ENCODE data around the gene PDLIM4.

PDLIM4 gene

DNA sequence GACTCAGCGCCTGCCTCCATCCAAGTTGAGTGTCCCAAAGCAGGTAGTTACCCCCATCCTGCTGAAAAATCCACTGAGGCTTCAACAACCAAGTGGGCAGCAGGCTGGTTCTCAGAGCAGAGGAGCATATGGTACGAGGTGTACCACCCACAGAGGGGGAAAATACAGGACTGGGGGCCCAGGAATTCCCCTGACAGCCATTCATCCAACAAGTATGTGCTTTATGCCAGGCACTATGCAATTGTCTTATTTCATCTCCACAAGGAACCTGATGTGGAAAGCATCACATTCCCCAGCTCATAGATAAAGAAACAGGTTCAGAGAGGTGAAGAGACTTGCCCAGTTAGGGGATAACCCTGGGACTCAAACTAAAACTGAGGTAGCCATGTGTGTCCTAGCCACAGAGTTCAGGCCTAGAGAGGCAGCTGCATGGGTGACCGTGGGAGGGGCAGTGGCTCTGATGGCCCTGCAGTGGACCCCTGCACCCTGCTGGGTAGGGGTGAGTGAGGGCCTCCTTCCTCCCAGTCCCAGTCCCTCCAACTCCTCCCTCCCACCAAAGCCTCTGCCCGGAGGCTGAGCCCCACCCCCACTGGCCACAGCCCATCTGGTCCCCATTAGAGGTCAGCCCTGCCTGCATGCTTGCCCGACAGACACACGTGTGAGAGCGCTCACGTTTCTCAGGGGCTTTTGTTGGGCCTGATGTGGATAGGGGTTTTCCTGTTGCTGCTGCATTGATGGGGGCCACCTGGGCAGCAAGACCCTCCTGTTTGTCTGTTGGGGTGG, 11.5 kb downstream of the PDLIM4 start:
- DNase-seq = no peak

DNA sequence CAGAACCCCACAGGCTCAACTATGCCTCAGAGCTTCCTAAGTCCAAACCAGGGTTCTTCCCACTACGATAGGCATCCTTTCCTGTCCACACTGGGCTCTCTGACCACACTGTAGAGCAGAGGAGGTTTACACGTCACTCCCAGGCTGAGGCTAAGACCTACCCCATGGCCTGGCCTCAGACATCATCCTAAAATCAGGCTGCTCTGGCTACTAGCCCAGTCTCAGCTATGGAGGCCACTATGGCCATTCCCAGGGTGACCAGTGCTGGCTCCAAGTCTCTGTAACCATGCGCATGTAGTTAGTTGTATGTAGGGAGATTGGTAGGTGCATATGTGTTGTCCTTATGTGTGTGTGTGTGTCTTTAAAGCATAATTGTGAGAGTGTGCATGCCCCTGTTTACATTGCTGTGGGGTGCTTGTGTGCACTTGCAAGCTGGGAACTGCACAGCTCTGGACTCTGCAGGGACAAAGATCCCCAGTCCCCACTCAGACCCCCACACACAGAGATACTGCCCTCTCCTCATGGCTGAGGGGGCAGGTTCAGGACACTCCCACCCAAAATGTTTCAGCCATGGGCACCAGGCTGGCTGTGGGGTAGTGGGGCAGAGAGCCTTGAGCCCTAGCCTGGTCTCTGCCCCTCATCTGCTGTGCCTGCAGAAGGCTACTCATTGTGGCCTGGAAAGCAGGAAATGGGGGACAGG, 12.3 kb downstream of the PDLIM4 start:
- no peak for DNase-seq

DNA sequence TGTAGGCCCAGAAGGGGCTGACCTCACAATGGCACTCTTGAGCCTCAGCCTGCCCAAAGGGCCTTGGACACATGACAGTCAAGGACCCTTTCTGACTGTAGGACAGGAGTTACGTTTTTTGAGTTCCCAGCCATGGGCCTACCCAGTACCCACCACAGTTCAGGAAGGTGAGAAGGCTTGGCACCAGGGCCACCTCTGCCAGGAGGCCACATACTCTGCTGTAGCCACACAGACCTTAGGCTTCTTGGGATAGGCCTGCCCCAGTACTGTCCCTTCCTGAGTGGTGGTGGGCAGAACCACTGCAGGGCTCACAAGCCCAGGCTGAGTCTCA, 12.8 kb downstream of the PDLIM4 start:
- no peak for DNase-seq

DNA sequence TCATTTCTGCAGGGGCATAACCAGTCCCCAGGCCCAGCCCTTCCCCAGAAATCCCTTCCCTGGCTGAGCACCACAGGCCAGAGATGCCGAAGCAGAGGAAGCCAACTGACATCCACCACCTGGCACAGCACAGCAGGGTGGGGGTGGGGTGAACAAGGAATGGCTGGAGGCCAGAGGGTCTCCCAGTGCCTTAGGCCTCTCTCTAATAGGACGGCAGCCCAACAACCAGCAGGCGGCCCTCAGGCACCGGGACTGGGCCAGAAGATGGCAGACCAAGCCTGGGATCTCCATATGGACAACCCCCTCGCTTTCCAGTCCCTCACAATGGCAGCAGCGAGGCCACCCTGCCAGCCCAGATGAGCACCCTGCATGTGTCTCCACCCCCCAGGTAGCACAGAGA, 13.2 kb downstream of the PDLIM4 start:
- DNase-seq = no peak

DNA sequence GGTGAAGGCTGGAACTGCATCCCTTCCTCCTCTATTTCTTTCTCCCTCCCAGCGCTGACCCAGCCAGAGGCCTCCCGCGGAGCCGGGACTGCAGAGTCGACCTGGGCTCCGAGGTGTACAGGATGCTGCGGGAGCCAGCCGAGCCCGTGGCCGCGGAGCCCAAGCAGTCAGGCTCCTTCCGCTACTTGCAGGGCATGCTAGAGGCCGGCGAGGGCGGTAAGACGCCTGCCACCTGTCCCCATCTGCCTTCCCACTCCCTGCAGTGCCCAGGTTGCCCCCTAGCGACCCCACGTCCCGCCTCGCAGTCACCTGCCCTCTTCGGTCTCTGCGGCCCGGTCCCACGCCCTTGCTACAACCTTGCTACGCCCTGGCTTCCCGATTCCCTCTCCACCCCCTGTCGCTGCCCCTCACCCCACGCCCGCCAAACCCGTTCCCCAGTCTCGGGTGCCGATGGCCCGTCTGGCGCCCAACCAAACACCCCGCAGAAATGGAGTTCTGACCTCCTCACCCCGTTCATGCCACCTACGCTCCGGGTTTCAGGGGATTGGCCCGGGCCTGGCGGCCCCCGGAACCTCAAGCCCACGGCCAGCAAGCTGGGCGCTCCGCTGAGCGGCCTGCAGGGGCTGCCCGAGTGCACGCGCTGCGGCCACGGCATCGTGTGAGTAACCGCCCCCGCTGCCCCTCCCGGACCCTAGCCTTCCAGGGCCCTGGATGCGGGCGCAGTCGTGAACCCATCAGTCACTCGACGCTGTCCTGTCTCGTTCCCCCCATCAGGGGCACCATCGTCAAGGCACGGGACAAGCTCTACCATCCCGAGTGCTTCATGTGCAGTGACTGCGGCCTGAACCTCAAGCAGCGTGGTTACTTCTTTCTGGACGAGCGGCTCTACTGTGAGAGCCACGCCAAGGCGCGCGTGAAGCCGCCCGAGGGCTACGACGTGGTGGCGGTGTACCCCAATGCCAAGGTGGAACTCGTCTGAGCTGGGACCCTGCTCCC, 14.1 kb downstream of the PDLIM4 start:
- DNase-seq = peak; percentile 17

DNA sequence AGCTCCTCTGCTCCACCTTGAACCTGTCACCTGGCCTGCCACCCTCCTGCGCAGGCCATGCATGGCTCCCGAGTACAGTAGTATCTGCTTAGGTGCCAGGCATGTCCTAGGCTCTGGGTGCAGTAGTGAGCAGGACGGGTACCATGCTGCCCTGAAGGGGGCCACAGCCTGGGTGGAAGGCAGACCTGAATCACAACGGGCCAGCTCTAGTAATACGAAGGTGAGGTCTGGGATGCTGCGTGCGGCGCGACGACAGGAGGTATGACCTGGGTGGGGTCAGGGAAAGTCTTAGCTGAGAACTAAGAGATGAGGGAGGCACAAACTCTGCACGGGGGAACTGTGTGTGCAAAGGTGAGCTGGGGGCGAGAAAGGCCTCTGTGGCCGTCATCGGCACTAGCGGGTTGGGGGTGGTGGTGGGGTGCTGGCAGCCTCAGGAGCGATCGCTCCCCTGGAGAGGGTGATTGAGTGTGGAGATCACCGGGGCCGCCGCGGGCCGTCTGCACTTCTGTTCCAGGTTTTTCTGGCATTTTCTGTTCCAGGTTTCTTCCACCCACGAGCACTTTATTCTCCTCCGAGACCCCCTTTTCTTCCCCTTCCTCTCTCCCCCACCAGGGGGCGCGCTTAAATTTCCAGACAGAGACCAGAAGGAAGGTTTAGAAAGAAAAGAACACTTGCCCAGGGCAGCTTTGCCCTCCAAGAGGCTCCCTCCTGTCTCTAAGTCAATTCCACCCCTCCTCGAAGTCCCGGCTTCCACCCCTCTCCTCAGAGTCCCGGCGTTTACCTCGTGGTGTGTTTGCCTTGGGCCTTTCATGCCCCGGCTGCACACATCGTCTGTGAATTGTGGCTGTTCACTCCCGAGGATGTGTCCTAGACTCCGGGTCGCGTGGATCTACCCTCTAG, 15.1 kb downstream of the PDLIM4 start:
- peak; percentile 72 for DNase-seq

DNA sequence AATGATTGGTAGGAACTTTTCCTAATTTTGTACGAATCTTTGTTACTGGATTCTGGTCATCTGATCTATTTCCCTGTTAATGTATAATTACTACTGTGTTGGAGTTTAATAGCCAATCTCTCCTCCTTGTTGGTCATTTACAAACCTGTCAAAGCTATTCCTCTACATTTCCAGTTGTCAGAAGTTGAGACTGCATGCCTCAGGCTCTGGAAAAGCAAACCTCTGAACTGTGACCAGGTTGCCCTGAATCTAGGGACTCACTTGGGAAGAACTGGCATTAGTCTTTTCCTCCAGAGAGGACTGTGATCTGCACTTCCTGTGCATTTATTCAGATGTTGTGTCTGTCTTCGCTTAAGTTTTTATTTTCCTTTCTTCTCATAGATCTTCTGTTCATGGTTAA, 16.1 kb downstream of the PDLIM4 start:
- no peak for DNase-seq

DNA sequence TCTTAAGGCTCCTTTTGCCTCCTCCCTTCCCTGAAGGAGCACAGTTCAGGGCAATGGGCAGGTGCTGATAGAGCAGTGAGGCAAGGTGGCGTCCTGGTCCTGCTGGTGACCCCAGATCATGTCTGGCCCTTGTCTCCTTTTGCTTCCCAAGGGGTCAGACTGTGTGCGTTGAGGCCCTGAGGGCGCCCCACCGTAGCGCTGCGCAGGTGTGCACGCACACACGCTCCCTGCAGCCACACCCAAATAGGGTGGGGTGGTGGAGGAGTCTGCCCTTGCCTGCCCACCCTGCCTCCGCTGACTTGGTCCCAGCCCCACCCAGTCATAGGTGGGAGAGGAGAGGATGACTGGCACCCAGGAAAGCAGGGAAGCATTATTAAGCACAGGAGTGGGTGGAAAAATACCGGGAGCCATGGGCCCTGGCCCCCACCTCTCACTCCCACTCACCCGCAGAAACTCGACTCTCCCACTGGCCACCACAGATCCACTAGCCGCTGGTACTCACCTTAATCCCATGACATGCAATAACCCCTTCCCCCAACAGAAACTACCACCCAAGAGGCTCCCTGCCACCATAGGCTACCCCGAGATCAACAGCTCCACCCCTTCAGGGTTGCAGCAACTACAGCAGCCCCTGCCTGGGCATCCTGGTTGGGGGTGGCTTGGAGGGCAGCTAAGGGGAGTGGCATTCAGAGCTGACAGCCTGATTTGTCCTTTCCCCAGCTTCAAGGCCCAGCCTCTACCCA, 16.7 kb downstream of the PDLIM4 start:
- no peak for DNase-seq

DNA sequence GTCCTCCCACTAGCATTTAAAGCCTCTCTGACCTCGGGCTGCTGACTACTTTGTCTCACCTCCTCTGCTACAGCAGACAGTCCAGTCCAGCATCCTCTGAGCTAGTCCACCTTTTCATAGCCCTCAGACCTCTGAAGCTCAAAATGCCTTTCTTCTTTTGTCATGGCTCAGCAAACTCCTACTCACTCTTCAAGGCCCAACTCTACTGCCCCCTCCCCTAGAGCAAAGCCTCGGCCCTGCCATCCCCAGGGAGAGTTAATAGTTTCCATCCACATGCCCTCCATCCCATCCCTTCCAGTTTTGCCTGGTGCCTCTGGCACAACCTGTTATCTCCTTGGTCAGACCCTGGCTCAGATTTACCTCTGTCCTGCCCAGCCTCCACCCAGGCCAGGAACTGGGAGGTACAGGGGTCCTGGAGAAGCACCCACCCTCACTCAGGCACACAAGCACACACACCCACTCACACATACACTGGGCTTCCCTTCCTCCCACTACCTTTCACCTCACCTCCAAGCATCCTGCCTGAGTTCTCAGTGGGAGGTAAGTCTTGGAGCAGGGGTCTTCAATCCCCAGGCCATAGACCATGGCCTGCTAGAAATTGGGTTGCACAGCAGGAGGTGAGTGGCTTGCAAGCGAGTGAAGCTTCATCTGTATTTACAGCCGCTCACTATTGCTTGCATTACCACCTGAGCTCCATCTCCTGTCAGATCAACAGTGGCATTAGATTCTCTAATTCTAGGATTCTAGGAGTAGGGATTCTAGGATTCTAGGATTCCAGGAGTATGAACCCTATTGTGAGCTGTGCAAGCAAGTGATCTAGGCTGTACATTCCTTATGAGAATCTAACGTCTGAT, 18.1 kb downstream of the PDLIM4 start:
- DNase-seq = no peak

DNA sequence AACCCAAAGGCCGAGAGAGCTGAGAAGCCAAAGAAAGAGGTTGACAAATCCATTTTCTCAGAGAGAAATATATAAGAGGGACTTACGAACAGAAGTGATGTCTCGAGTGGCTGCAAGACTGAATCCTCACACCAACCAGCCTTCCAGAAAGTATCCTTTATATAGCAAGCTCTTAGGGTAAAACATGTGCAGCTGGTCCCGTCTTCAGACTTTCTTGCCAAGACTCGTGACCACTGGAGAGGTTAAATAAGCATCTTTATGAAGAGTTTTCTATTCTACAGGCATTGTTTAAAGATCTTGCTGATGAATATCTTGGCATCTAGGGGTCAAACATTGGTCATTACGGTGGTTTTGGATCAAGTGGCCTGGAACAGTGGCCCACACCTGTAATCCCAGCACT, 19.8 kb downstream of the PDLIM4 start:
- DNase-seq = no peak

DNA sequence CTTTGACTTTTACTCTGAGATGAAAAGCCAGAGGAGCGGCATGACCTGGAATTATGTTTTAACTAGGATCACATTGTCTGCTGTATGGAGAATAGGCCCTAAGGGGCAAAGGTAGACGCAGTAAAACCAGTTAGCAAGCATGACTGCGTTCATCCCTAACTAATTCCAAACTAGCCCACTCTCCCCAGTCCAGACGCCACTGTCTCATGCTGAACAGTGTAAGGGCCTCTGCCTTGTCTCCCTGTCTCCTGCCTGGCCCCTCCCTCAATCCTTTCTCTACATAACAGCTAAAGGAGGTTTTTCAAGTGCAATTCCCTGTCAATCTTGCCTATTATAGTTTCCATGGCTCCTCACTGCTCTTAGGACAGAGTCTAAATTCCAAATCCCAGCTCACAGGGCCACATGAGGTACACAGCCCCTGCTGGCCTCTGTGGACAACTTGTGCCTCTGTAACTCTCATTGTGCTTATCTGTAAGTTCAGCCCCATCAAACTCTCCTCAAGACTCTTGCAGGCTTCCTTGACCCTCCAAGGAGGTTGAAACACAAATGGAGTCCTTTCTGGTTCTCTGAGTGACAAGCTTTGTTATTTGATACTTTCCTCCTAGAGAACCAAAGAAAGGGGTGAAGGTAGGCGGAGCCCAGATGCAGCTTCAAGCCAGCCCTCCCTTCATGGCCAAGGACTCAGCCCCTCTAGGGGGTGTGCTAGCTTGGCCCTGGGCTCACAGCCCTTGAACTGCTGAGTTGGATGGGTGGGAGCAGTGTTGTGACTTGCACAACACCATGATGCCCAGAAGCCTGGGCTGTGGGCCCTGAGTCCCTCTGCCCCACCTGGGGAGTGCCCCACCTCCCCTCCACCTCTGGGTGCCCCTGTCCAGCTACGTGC, 20.7 kb downstream of the PDLIM4 start:
- DNase-seq = no peak

DNA sequence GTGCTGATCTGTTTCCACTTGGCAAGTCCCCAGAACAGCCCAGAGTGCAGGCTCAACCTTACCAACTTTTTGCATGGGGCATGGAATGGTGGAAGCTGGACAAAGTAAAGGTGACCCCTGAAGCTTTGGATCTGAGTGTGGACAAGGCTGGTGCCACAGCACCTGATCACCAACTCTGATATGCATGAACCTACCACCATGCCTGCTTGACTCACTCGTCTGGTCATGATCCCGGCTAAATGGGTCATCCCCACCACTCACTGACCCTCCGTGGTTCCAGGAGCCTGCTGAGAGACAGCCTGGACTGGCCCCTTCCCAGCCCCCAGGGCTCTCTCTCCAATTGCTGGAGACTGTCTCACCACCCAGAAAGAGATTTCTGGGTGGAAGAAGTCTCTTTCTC, 22.3 kb downstream of the PDLIM4 start:
- DNase-seq = no peak

DNA sequence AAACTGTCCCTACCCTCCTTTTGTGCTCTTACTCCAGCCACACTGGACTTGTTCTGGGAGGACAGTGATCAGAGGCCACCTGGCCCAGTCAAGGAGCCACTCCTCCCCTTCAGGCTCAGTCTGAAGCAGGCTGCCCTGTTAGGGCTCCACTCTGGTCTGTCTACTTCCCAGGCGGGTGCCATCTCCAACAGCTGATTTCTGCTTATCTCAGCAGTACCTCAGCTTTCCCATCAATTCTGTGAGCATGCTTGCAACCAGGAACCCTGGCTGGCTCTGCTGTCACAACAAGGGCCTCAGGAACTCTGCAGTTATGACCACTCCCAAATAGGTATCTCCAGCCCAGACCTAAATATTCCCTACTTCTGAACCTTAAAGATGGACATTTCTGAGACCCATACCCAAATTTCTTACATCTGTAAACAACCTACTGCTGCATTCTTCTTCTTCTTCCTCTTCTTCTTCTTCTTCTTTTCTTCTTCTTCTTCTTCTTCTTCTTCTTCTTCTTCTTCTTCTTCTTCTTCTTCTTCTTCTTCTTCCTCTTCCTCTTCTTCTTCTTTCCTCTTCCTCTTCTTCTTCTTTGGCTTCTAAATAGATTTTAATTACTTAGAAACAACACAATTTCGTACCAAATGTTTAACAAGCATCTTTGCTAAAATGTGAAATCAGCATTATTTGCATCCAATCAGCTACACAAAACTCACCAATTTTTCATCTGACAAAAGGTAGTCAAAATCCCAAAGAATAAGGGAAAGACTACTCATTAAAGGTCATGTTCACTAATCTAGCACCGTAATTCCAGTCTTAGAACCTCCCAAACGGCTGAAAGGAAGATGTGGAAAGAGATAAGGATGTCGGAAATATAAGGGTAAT, 23.1 kb downstream of the PDLIM4 start:
- DNase-seq = no peak

DNA sequence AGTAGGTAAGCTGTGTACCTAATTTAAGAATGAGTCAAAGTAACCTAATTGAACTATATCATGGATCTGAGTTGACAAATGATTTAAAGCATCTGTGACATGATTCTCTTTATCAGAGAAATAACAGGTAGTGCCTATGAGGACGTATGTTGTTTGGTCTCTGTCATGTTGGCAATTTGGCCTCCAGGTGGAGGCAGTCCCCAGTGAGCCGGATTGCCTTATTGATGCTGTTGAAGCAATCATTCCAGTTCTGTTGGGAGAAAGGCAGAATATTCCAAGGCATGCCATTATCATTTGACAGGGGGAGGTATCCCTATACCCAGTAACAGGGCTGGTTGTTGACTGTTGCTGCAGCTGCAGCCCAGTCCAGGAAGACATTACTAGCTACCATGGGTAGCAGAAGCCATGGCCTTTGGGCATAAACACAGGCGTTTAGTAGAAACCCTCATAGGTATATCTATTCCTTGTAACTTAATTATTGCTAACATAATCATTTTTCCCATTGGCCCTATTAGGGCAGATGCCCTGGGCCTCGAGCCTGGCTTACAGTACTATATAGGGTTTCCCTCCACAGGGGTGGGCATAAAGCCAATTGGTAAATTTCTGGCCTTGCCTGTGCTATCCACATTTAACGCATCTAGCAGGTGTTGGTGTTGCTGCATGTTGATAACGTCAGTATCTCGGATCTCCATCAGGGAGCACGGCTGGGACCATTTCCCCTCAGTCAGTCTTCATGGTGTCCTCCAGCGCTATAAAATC, 24.5 kb downstream of the PDLIM4 start:
- DNase-seq = no peak

DNA sequence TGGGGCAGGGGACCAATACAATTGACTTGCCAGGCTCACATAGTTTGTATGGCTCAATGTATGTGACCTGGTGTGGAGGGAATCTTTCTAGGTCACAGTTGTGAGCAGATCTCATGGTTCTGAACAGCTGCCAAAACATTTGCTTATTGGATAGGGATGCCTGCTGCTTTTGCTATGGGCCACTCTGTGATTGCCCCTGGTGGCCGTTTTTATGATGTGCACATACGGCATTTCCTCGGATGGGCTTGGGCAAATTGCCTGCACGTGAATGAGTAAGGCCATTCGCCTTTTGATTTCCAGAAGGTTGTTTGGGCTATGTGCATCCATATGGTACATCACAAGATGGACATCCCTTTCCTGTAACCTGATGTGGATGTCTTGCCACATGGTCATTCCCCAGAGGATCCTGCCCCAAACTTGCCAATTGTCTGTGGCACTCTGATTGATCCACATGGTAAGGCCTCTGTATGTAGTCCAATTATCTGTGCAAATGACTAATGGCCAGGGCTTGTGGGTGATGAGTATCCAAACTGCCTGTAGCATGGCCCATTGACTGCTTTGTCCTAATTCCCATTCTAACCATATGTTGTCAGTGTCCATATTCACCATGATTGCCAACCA, 26.0 kb downstream of the PDLIM4 start:
- DNase-seq = no peak

DNA sequence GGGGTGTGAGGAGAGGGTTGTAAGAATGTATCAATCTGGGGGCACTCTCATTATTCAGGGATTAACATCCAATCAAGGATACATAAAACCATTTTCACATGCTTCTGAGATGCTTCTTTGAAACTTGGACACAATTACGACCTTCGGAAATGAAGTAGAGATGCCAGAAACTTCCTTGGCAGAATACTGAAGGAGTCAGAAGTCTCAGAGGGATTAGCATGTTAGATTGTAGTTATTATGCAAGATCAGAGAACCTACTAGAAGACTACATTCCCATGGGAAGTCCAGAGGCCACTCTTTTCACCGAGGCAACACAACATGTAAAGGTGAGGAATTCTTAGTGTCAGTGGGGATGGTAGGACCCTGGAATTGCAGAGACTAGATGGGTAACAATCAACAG, 31.6 kb downstream of the PDLIM4 start:
- no peak for DNase-seq

DNA sequence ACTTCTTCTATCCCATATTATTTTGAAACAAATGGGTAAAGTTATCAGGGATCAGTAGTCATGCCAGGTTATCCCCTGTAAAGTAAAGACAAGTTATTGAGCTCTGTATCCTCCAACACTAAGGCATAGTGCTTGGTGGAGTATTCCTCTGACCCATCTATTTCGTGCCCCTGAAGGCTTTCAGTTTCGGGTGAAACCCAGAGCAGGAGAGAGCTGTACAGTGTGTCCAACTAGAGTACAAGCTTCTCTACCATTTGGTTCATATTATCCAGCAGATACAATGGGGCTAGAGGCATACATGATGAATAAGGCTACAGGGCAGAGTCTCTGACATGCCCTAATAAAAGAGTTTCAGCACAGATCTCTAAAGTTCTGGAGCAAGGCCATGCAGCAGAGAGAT, 33.5 kb downstream of the PDLIM4 start:
- no peak for DNase-seq

Data from activated CD4-positive, alpha-beta T cell treated with anti-CD3 and anti-CD28 coated beads, Interleukin-10, Interleukin-2, amounts not matched to agents 100 ng/mL and 50 ng/mL, durations not matched to agents 16 hours and 8 hours (primary cell).